Stimulated activated CD4-positive, alpha-beta T cell treated with anti-CD3 and anti-CD28 coated beads, Interleukin-1b, Interleukin-23, amount 100 ng/mL, for 24 hours (primary cell): ENCODE measurements around the gene PRLH.

Experiments
- DNase-seq, 4 experiments: peaks; one replicate each; pipeline ENCODE4 v3.0.0-alpha.2; 2020; ENCODE audit warnings: low read depth in 4 of 4, low spot score in 1 of 4

The PRLH gene

GRCh38 chr2:237566401-237567235 is at the start of gene PRLH:
TSS of gene PRLH (plus strand) at chr2:237566574. CDS start at chr2:237566574, 0 bp downstream.
- no peak for DNase-seq

GRCh38 chr2:237517163-237517562 is 49.2 kb upstream of the PRLH start:
- no peak for DNase-seq

- no peak for DNase-seq
Observed at GRCh38 chr2:237517990-237518389, 48.4 kb upstream of the PRLH start.

GRCh38 chr2:237519506-237520245 is 46.7 kb upstream of the PRLH start:
- no peak for DNase-seq

- no peak for DNase-seq
Observed at GRCh38 chr2:237520290-237520689, 46.1 kb upstream of the PRLH start.

- DNase-seq = no peak
Observed at GRCh38 chr2:237524631-237525030, 41.7 kb upstream of the PRLH start.

- no peak for DNase-seq
Observed at GRCh38 chr2:237525559-237526157, 40.7 kb upstream of the PRLH start.

- no peak for DNase-seq
Observed at GRCh38 chr2:237527233-237527632, 39.1 kb upstream of the PRLH start.

GRCh38 chr2:237527766-237528165 is 38.6 kb upstream of the PRLH start:
- no peak for DNase-seq

- no peak for DNase-seq
Observed at GRCh38 chr2:237529452-237530402, 36.6 kb upstream of the PRLH start.

GRCh38 chr2:237530472-237531433 is 35.6 kb upstream of the PRLH start:
- DNase-seq = no peak

GRCh38 chr2:237532160-237532559 is 34.2 kb upstream of the PRLH start:
- no peak for DNase-seq

GRCh38 chr2:237533668-237534161 is 32.7 kb upstream of the PRLH start:
- no peak for DNase-seq

GRCh38 chr2:237534380-237534779 is 32.0 kb upstream of the PRLH start:
- DNase-seq = no peak

- DNase-seq = no peak
Observed at GRCh38 chr2:237535385-237536082, 30.8 kb upstream of the PRLH start.

- DNase-seq = no peak
Observed at GRCh38 chr2:237536083-237536415, 30.3 kb upstream of the PRLH start.

- DNase-seq = no peak
Observed at GRCh38 chr2:237536617-237537016, 29.8 kb upstream of the PRLH start.

- no peak for DNase-seq
Observed at GRCh38 chr2:237538001-237538720, 28.2 kb upstream of the PRLH start.
